ENCODE data around the gene NAV3.

Gene NAV3

GRCh38 chr12:78261901-78262300 lies 431.2 kb downstream of the NAV3 start:
- Histone ChIP-seq H3K4me3 (ENCODE audit: low read depth, low read length) (no peak overlapping the region), H3K27me3 (ENCODE audit: insufficient read depth, low read depth, severe bottlenecking) (no peaks in the 10 kb centered on the region), H3K36me3 (no peaks in the 10 kb centered on the region), H3K27ac (no peak overlapping the region), H3K9me3 (ENCODE audit: severe bottlenecking) (peaks cover 5% of the 10 kb centered on the region)
- no peak for DNase-seq
- TF ChIP-seq CTCF (IDR thresholded peaks at IDR 0.05; ENCODE audit: low read depth, low read length): no peak
